Renal cortex interstitium (tissue), 11 donors: ENCODE measurements around the gene UGT1A6. TPM values are rescaled to one million over a fixed set of nuclear protein-coding genes. Genes with fewer than 3 reads are reported as not detected.
"Not testable (repeated sequence)": the region's sequence is repeated elsewhere in the genome, so short reads cannot be mapped to it uniquely, and the experiment has no call there.

Experiments
- DNase-seq, 11 donors: peaks; one replicate each; pipeline ENCODE4 v3.0.0-alpha.2; 2013; ENCODE audit warnings: low read depth in 9 of 11, low spot score in 4 of 11; ENCODE audit errors: extremely low read depth in 1 of 11
- polyA plus RNA-seq, 3 donors: library from polyadenylated mRNA; unstranded; fragments of 120-200 nt; gene quantifications; one replicate each; pipeline ENCODE4 v1.2.1, GENCODE V29; 2013; ENCODE audit not compliant: insufficient read length in 3 of 3

The UGT1A6 gene
- polyA plus RNA-seq, 3 donors, result 2.5 to 4.3 (median 3.2) TPM

DNA sequence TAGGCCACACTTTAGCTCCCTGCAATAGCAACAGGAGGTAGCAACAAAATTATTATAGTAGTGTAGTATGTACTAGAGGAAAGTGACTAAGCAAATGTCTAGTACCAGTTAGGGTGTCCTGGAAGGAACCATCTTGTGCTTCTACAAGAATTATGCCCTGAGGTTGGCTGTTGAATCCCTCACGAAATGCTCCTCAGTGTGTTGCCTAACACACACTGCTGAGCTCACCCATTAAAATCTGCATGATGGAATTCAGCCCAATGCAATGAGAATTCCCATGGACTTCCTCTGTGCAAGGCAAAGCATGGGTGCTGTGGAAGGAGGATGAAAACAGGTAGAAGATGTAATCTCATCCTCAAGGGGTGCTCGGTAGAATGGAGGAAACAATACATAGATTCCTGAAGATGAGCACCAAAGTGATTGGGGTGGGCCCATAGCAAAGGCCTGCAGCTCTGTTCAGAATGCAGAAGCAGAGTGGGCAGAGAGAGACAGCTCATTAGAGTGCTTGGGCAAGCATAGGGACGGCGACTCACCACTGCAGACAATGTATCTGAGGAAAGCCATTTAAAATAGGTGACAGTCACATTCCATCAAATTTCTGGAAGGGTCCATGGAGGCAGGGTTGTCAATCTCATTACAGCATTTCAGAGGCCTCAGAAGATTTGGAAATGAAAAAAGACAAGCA is 12.2 kb upstream of the UGT1A6 start:
- no peak for DNase-seq

DNA sequence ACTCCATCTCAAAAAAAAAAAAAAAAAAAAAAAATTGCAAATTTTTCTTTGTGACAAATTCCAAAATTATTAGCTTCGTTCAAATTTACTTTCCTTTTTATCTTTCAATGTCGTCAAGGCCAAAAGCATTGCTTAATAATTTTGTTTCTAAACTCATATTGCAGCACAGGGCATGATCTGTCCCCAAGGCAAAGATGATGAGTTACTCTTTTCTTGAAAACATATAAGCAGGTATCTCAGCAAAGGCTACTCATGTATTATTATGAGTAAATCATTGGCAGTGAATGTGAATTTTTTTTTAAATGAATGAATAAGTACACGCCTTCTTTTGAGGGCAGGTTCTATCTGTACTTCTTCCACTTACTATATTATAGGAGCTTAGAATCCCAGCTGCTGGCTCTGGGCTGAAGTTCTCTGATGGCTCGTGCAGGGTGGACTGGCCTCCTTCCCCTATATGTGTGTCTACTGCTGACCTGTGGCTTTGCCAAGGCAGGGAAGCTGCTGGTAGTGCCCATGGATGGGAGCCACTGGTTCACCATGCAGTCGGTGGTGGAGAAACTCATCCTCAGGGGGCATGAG is 11.1 kb upstream of the UGT1A6 start, which contains the start of gene UGT1A7:
Gene UGT1A7 (plus strand): TSS at position 381 of the 579 bp plus-strand sequence. CDS start 37 bp downstream, at position 418.
- DNase-seq, result no peak

DNA sequence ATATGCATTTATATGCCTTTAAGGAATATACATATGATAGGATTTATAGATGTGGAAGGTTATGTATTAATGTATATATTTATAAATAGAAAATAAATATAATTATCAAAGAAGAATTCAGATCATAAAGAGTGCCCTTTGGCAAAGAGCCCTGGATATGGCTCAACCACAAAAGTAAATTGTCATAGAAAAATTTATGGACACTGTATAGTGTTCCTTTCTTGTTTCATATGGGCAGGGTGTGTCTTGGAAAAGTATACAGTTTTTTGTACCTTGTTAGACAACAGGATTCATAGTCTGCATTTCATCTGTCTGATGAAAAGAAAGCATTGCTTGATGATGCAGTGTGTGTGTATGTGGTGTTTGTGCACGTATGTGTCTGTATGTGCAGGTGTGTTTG is 8.1 kb upstream of the UGT1A6 start:
- no peak for DNase-seq

DNA sequence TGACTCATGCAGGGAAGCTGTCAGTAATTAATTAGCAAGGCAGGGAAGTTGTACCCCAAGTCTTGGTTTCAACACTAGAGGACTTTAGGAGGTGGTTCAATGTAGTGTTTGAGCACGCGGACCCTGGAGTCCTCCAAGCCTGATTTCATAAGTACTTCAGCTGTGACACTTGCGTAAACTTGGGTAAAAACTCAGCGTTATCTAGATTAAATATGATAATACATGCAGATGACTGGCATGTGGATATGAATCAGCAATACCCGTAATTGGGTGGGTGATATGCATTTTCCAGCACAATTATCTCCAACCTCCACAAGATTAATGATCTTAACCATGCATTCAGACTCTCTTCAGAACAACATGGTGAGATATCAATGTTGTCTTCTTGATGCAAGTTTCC is 5.8 kb upstream of the UGT1A6 start:
- DNase-seq, result no peak

DNA sequence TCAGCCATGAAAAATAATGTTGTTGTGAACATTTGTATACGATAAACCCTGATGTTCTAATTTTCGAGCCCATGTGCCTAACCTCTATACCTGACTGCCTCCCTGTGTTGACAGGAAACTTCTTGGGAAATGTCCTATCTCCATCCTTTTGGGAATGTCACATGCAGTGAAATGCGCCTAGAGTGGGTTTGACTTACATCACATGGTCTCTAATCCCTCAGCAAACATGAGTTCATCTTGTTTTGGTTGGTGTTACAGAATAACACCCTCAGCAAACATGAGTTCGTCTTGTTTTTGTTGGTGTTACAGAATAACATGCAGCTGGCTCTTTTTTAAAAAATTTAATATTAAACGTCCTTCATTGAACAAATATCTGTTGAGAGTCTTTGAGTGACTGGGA is 4.3 kb upstream of the UGT1A6 start:
- no peak for DNase-seq

DNA sequence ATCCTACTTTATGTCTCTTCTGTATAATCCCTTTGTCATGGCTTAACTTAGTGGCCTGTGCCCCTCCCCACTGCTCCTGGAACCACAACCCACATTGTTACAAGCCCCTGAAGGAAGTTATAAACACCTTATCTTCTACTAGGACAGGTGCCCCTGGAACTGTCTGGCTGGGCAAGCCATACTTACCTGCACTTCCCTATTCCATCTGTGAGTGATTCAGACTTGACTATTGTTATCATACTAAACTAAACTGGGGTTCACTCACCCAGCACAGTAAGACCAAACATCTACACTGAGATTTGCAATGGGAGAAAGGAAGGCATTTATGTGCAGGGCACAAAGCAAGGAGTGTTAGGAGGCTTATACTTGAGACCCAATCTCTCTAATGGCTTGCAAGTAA is 3.7 kb upstream of the UGT1A6 start:
- DNase-seq, result no peak

DNA sequence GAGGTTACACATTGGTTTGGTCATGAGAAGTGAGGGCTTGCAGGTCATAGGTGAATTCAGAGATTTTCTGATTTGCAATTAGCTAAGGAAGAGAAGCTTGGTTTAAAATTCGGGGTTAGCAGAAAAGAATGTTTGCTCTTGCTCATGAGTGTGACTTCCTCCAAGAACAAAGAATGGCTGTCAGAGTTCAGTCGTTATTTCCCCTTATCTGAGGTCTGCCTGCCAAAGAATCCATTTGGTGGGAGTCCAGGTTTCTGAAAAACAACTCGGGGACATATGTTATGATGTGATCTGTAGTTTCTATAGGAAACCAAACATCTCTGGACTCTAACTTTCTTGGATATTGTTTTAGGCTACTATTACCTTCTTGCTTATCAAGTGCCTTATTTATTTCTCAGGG is 3.2 kb upstream of the UGT1A6 start:
- DNase-seq, result no peak

DNA sequence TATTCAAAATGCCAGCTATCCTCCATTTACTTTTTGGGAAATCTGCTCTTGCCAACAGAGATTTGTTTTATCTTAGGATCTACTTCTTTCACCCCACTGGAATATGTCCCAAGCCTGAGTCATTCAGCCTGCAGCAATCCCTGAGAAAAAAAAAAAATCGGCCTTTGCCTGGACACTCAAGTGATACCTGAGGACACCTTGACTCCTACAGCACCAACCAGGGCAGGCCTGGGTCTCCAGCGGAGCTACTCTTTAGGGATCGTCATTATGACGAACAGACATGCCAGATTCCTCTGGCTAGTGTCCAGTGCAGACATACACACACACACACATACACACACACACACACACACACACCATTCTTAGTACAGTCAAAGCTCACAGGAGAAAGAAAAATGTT is 2.2 kb upstream of the UGT1A6 start:
- DNase-seq, result no peak

DNA sequence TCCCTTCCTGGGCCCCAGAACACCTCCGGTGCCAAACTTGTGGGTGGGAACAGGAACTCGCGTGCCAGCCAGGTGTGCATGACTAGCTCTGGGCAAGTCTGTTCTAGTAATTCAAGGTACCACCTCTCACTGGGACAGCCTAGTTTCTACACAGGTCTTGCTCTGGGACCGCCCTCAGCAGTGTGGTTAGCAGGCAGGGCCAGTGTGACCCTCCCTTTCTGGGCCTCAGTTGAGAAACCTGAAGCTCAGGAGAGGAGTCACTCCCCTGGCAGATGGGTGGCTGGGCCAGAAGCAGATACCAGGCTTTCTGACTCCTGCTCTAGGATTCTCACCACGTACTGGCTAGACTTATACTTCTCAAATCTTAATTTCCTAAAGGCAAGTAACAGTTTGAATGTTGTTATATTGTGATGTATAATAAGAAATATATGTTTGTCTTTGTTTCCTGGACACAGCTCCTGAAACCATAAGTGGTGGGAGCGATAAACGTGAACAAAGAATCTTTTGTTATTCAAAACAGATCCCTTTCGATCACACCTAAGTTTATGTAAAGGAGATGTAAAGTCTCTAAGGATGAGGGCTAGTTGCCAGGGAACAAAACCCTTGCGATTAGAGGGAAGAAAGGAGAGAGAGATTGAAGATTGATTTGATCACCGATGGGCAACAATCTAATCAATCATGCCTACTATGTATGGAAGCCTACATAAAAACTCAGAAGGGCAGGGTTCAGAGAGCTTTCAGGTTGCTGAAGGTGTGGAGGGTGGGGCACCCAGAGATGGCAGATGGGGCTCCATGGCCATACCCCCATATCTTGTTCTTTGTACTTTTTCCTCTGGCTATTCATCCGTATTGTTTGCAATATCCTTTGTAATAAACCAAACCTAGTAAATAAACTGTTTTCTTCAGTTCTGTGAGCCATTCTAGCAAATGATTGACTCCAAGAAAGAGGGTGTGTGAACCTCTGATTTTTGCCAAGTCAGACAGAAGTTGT is 952 bp upstream of the UGT1A6 start:
- no peak for DNase-seq

DNA sequence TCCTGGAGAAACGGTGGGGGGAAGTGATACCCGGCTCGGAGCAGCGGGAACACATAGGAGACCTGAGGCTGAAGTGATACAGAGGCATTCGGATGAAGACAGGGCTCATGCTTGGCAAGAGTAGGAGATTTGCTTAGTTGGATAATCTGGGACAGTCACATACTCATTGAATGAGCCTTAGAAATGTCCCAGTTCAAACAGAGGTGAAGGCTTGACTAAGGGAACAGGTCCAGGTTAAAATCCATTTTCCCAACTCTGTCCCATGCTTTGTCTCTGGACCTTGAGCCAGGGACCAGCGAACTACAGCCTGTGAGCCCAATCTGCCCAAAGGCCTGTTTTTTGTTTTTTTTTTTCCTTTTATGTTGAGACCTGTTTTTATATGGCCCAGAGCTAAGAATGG is 1.3 kb downstream of the UGT1A6 start:
- DNase-seq, result no peak

DNA sequence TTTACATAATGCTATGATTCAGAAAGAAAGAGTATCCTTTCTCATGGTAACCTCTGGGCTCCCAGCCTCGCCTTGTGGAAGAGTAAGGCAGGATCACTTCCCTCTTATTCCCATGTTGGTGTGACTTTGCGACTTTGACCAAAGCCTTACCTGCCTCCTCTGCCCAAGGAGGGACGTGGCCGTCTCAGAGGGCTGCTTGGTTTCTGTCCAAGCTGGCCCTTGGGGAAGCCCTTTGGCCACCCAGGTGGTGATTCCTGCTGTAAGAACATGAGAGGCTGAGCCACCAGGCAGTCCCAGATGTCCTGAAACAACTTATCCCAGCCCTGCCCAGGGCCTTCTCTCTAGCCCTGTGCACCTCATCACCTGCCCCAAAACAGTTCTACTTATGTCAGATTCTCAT is 6.0 kb downstream of the UGT1A6 start:
- DNase-seq, result no peak

DNA sequence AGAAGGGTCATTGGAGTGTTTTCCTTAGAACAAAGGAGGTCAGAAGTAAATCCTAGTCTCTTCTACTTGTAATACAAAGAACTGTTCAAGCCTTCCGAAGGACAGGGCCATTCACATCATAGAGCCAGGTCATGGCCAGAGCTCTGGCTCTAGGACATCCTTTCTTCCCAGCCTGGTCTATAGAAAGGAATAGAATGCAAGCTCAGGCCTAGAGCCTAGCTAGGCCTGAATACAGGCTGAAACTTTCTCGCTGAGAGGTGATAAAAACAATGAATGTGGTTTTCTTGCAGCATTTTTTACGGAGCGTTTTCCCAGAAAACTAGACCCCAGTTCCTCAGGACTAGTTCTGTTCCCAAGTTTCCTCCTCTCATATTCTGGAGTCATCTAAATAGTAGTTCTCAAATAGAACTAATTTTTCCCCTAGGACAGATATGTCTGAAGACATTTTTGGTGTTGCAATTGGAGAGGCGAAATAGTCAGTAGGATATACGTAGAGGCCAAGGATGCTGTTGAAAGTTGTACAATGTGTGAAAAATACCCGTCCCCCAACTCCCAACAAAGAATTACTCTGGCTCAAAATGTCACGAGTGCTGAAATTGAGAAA is 6.8 kb downstream of the UGT1A6 start:
- DNase-seq, result no peak

DNA sequence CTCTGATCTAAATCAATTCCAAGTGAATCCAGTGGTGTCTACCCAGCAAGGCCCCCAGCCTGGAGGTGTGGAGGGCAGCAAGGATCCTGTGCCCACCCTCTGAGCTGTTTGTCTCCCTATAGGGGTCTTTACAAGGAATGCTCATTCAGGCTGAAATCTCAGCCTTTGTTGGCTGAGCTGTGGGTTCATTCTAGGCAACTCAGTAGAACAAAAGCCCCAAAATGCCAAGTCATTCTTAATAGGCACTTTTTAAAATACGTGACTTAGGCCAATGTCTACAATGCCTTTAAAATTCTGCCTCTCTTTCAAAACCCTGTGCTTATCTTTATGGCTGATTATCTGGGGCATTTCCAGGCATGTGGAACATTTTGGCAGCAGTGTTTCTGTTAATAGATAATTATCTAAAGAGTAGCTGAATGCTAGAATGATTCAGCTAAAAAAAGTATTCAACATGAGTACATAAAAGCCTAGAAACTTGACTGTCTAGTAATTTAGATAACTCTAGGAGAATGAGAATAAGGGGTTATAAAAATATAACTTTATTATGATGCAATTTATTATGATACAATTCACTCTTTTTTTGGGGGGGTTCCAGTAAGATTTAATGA is 7.4 kb downstream of the UGT1A6 start:
- peak in 3 of 11 donors; percentile 11 to 22 (median 15) for DNase-seq

DNA sequence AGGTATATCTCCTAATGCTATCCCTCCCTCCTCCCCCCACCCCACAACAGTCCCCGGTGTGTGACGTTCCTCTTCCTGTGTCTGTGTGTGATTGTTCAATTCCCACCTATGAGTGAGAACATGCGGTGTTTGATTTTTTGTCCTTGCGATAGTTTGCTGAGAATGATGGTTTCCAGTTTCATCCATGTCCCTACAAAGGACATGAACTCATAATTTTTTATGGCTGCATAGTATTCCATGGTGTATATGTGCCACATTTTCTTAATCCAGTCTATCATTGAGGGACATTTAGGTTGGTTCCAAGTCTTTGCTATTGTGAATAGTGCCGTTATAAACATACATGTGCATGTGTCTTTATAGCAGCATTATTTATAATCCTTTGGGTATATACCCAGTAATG is 8.2 kb downstream of the UGT1A6 start:
- DNase-seq, result not testable (repeated sequence)

DNA sequence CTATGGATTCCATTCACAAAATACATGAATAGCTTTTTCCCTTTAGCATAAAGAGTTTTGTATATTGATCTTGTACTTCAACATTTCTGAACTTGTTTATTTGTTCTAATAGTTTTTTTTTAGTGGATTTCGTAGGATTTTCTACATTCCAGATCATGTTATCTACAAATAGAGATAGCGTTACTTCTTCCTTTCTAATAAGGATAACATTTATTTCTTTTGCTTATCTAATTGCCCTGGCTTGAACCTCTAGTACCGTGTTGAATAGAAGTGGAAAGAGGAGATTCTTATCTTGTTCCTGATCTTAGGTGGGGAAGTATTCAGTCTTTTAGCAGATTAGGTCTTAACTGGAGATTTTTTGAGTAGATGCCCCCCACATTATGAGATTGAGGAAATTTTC is 9.5 kb downstream of the UGT1A6 start:
- DNase-seq, result no peak

DNA sequence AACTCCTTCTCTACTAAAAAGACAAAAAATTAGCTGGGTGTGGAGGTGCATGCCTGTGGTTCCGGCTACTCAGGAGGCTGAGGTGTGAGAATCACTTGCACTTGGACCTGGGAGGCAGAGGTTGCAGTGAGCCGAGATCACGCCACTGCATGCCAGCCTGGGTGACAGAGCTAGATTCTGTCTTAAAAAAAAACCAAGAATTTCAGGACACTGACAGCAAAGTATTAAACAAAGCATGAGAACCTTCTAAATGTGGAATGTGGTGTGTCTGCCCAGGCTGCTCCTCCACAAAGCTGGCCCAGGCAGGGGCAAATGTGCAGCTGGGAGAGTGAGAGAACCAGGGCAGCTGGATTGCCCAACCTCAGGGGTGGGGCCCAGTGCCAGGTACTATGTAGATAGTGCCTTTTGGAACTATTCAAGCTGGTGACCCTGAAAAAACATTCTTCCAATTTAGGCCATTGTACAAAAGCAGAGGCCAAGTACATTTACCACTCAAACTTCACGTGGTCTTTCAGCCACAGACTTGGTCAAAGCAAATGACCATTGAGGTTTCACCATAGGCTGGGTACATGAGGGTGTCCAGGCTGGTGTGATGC is 13.3 kb downstream of the UGT1A6 start:
- DNase-seq, result no peak

DNA sequence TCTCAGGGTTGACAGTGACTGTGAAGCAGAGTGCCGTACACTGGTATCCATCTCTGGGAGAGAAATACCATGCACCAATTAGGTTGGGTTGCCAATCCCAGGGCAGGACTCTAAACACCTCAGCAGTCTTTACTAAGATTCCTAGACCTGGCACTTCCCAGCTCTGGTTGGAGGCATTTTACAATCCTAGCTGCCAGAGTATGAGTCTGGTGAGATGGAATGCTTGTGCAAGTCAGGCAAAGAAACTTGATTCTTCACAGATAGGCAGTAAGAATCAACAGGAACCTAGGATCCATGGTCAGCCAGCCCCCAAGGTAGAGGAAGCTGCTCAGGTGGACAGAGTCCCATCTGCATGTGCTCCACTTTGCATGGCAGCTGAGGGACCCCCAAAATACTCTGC is 14.0 kb downstream of the UGT1A6 start:
- no peak for DNase-seq

DNA sequence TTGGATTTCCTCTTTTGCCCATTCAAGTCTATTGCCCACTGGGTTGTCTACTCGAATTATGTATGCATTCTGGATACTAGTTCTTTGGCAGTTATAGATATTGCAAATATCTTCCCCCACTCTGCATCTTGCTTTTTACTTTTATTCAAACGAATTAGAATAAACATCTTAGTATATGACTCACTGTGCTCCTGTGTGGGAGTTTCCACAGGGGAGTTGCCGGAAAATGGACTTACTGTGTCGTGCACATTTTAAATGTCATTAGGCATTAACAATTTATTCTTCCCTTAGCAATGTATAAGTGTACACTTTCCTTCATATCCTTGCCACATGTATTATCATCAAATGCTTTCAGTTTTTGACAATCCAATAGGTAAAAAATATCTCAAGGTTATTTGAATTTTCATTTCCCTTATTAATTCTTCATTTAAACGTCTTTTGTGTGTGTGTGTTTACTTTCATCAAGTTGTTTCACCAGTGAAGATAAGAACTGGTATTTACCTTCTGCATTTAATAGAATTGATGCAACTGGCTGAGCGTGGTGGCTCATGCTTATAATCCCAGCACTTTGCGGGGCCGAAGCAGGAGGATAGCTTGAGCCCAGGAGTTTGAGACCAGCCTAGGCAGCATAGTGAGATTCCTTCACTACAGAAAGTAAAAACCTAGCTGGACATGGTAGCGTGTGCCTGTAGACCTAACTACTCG is 15.4 kb downstream of the UGT1A6 start:
- DNase-seq, result no peak
